HUES48 (cell line): ENCODE results near the gene DAG1.

ENCODE experiments used
- H3K27ac ChIP-seq: one replicate; pipeline ENCODE4 v1.7.0; 2013; ENCODE audit warnings: low read depth, low read length, inconsistent platforms
- H3K27me3 ChIP-seq: 2 replicates; pipeline ENCODE4 v1.6.1; 2013; ENCODE audit warnings: mild to moderate bottlenecking, low read length; ENCODE audit not compliant: control insufficient read depth, insufficient read depth
- H3K36me3 ChIP-seq: 2 replicates; pipeline ENCODE4 v1.6.1; 2013; ENCODE audit warnings: low read length; ENCODE audit not compliant: control insufficient read depth, insufficient read depth
- H3K4me1 ChIP-seq: 2 replicates; pipeline ENCODE4 v1.6.1; 2013; ENCODE audit warnings: mild to moderate bottlenecking, low read length; ENCODE audit not compliant: control insufficient read depth, insufficient read depth
- H3K4me3 ChIP-seq: 2 replicates; pipeline ENCODE4 v1.5.1; 2013; ENCODE audit warnings: mild to moderate bottlenecking, low read depth, low read length
- H3K9ac ChIP-seq: 2 replicates; pipeline ENCODE4 v1.6.1; 2013; ENCODE audit warnings: mild to moderate bottlenecking, low read depth, low read length, moderate library complexity
- H3K9me3 ChIP-seq: 2 replicates; pipeline ENCODE4 v1.6.1; 2013; ENCODE audit warnings: low read length; ENCODE audit not compliant: control insufficient read depth, insufficient read depth

DAG1 gene

DNA sequence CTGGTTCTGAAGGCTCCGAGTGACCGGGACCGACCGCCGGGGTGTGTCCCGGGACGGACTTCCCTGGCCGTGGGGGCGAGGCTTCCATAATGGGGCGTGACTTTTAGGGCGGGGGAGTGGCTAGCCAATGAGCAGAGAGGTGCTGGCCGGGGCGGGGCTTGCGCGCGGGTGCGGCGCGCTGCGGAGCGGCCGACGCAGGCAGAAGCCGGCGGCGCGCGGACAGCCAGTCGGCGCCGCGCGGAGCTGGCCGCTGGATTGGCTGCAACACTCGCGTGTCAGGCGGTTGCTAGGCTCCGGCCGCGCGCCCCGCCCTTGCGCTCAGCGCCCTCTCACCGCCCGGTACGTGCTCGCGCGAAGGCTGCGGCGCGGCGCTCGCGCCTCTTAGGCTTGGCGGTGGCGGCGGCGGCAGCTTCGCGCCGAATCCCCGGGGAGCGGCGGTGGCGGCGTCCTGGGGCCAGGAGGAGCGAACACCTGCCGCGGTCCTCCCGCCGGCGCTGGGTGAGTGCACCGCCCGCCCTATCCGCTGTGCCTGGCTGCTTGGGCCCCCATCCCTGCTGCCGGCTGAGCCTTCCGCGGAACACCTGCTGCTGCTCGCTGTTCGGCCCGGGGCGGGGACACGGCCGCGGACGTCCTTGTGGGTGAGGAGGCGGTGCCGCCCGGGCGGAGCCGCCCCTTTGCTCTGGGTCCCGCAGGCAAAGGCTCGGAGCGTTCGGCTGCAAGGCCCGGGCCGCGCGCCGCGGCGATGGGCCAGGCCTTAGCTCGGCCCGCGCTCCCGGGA is at the start of gene DAG1:
TSS of gene DAG1 (plus strand) at position 332 of the 778 bp plus-strand sequence. CDS start 40,268 bp downstream, outside the sequence.
- H3K9me3 ChIP-seq, result no peaks in the 10 kb centered on the region
- peak within 1 kb of the TSS; percentile 97 for H3K27ac ChIP-seq
- H3K4me1 ChIP-seq, result peaks cover 18% of the 10 kb centered on the region
- H3K36me3 ChIP-seq, result no peaks in the 10 kb centered on the region
- peak within 1 kb of the TSS; percentile 84 for H3K4me3 ChIP-seq
- H3K27me3 ChIP-seq, result no peaks in the 10 kb centered on the region
- H3K9ac ChIP-seq, result peak within 1 kb of the TSS; percentile 76

DNA sequence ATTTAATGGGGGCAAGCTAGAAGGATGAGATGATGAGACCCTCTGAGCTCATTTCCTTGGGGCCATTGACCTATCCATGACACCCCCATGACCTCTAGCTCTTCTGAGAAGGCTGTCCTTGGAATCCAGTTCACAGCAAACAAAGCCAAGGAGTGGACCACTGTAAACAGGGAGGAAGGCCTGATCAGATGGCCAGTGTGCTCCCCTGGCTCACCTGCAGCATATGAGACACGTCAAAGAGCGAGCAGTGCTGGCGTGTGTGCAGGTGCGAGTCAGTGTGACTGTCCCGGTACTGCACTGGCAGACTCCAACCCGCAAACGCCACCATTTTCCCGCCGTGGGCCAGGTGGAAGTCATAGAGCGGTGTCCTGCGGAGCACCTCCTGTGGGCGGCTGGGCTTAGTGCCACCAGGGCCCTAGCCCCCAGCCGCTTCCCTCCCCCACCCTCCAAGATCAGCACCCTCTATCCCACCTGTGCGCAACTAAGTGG is 48.1 kb upstream of the DAG1 start:
- peaks cover 14% of the 10 kb centered on the region for H3K4me1 ChIP-seq
- no peaks in the 10 kb centered on the region for H3K9me3 ChIP-seq
- H3K27ac ChIP-seq, result peak overlapping the region; percentile 92
- H3K27me3 ChIP-seq, result no peaks in the 10 kb centered on the region
- peak overlapping the region; percentile 74 for H3K4me3 ChIP-seq
- peaks cover 13% of the 10 kb centered on the region; the same call in 1 of the 2 replicates for H3K36me3 ChIP-seq
- peak overlapping the region; percentile 77 for H3K9ac ChIP-seq

DNA sequence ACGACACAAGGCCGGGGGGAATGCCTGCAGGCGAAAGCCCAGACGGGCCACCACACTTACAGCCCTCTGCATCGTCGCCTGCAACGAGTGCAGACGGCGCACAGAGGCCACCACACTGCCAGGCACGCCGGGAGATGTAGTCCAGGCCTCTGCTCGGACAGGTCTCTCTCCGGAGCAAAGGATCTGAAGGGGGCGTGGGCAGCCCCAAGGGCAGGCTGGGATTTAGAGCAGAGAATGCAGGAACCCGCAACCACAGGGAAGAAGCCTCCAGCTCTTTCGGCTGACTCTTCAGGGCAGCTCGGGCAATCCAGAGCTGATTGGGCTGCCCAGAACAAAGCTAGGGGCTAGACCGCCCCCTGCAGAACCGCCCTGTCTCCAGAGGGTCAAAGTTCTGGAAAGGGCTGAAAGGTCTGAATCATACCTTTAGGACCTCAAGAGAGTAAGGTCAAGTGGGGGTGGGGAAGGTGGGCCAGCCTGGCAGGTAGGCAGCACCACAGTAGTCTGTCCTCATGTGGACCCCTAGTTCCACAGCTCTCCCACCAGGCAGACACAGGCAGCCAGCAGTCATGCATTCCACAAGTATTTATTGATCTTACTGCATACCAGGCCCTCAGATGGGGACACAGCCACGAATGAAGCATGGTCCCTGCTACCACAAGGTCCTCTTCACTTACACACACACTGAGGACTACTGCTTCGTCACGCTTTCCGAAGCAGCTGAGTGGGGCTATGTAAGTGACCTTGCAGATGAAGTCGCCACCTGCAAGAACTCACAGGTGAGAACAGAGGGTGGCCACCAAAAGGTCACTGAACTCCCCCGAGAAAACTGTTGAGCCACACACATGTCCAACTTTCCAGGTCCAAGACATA is 47.5 kb upstream of the DAG1 start, which contains the start of gene AMT:
TSS of gene AMT (minus strand) at position 95 of the 870 bp plus-strand sequence. CDS start at position 72, 23 bp downstream.
- Histone ChIP-seq H3K36me3 (peaks cover 10% of the 10 kb centered on the region; the same call in 1 of the 2 replicates), H3K9ac (peak within 1 kb of the TSS; percentile 77), H3K4me3 (peak within 1 kb of the TSS; percentile 74), H3K27ac (peak within 1 kb of the TSS; percentile 92), H3K27me3 (no peaks in the 10 kb centered on the region), H3K9me3 (no peaks in the 10 kb centered on the region), H3K4me1 (peaks cover 14% of the 10 kb centered on the region)

DNA sequence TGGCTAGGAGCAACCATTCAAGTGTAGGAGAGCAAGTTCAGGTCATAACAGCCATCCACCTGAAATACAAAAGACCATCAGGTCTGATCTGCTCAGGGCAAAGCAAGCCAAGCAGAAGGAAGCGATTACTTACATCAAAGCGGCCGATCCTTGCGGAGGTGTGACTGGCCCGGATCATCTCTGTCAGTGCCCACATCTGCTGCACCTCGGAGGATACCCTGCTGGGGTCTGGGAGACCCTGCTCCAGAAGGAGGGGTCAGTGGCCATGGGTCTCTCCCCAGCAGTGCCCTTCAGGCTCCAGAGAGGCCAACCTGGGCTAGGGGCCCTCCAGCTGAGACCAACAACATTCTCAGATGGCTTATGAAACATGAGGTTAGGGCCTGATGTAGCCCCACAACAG is 45.3 kb upstream of the DAG1 start:
- Histone ChIP-seq H3K27me3 (no peaks in the 10 kb centered on the region), H3K9me3 (no peaks in the 10 kb centered on the region), H3K4me3 (no peak overlapping the region), H3K36me3 (peaks cover 10% of the 10 kb centered on the region; the same call in 1 of the 2 replicates), H3K9ac (no peak overlapping the region), H3K4me1 (peaks cover 14% of the 10 kb centered on the region), H3K27ac (no peak overlapping the region)

DNA sequence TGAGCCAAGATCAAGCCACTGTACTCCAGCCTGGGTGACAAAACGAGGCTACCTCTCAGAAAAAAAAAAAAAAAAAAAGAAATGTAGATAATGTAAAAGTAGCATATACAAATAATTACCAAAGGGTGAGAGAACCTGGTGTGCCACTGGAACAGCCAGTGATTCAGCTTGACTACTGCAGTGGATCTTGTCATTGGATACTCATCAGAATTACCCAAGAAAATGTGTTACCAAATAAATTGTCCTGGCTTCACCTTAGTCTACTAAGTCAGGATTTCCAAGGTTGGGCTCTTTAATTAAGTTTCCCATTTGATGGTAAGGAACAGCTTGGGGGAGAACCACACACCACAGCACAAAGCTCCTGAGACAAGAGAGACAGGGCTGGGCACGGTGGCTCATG is 42.5 kb upstream of the DAG1 start:
- Histone ChIP-seq H3K9me3 (no peaks in the 10 kb centered on the region), H3K27me3 (no peaks in the 10 kb centered on the region), H3K27ac (no peak overlapping the region), H3K36me3 (peaks cover 10% of the 10 kb centered on the region; the same call in 1 of the 2 replicates), H3K4me1 (peaks cover 6% of the 10 kb centered on the region), H3K4me3 (no peak overlapping the region), H3K9ac (no peak overlapping the region)

DNA sequence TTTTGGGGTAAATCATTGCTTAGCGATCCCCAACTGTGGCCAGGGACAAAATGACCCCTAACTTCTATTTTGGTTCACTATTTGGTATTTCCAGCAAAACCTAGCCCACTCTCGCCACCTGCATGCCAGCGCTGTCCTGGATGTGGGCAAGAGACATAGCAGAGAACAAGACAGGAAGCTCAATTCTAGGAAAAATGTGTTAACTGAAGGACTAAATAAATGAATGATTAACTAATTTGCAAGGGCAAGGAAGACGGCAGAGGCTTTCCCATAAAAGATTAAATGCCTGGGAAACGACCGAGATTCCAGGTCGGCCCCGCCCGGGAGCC is 41.4 kb upstream of the DAG1 start:
- Histone ChIP-seq H3K9ac (no peak overlapping the region), H3K36me3 (peaks cover 10% of the 10 kb centered on the region; the same call in 1 of the 2 replicates), H3K27me3 (no peaks in the 10 kb centered on the region), H3K9me3 (no peaks in the 10 kb centered on the region), H3K4me3 (peak overlapping the region; percentile 89), H3K27ac (peak overlapping the region; percentile 90), H3K4me1 (no peaks in the 10 kb centered on the region)

DNA sequence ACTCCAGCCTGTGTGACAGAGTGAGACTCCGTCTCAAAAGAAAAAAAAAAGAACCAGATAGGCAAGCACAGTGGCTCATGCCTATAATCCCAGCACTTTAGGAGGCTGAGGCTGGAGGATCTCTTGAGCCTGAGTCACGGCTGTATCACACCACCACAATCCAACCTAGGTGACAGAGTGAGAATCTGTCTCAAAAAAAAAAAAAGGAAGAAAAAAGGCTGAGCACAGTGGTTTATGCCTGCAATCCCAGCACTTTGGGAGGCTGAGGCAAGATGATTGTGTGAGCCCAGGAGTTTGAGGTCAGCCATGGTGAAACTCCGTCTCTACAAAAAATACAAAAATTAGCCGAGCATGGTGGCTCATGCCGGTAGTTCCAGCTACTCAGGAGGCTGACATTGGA is 35.3 kb upstream of the DAG1 start:
- Histone ChIP-seq H3K27ac (no peak overlapping the region), H3K4me1 (no peaks in the 10 kb centered on the region), H3K9ac (no peak overlapping the region), H3K4me3 (no peak overlapping the region), H3K27me3 (no peaks in the 10 kb centered on the region), H3K36me3 (no peaks in the 10 kb centered on the region), H3K9me3 (no peaks in the 10 kb centered on the region)

DNA sequence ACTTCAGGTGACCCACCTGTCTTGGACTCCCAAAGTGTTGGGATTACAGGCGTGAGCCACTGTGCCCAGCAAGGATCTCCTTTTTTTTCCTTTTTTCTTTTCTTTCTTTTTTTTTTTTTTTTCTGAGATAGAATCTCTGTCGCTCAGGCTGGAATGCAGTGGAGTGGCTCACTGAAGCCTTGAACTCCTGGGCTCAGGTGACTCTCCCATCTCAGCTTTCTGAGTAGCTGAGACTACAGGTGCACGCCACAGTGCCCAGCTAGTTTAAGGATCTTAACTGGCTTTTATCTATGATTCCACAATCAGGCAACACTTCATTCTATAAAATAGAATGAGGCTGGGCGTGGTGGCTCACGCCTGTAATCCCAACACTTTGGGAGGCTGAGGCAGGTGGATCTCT is 24.7 kb upstream of the DAG1 start:
- Histone ChIP-seq H3K9me3 (no peaks in the 10 kb centered on the region), H3K27ac (no peak overlapping the region), H3K9ac (no peak overlapping the region), H3K27me3 (no peaks in the 10 kb centered on the region), H3K4me1 (no peaks in the 10 kb centered on the region), H3K4me3 (no peak overlapping the region), H3K36me3 (no peaks in the 10 kb centered on the region)

DNA sequence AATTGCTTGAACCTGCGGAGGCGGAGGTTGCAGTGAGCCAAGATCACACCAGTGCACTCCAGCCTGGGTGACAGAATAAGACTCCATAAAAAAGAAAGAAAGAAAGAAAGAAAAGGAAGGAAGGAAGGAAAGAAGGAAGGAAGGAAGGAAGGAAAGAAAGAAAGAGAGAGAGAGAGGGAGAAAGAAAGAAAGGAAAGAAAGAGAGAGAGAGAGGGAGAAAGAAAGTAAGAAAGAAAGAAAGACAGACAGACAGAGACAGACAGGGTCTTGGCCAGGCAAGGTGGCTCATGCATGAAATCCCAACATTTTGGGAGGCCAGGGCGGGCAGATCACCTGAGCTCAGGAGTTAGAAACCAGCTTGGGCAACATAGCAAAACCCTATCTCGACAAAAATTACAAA is 16.4 kb upstream of the DAG1 start:
- Histone ChIP-seq H3K4me3 (no peak overlapping the region), H3K27me3 (no peaks in the 10 kb centered on the region), H3K9ac (no peak overlapping the region)

DNA sequence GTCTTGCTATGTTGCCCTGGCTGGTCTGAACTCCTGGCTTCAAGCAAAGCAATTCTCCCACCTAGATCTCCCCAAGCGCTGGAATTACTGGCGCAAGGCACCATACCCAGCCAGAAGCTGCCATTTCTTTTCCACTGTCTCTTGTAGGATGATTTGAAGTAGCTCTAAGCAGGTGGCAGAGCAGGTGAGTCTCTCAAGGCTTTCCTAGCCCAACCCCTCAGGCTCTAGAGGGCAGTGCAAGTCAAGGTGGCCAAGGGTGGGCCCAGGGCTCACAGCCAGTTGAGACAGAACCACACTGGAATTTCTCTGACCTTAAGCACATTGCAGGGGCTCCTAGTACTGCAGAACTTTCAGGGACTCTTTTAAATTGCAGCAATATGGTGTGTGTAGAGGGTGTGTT is 15.6 kb upstream of the DAG1 start:
- Histone ChIP-seq H3K27me3 (no peaks in the 10 kb centered on the region), H3K36me3 (no peaks in the 10 kb centered on the region), H3K9me3 (no peaks in the 10 kb centered on the region), H3K4me1 (peaks cover 17% of the 10 kb centered on the region), H3K27ac (no peak overlapping the region), H3K9ac (no peak overlapping the region), H3K4me3 (no peak overlapping the region)

More for the DNA sequence above, 16.4 kb upstream of the DAG1 start:
- Histone ChIP-seq H3K36me3 (no peaks in the 10 kb centered on the region), H3K27ac (no peak overlapping the region), H3K4me1 (peaks cover 9% of the 10 kb centered on the region), H3K9me3 (no peaks in the 10 kb centered on the region)
